PC-9 (cell line): Measurements from ENCODE around the gene MAGEA2. TPM values are rescaled to one million over a fixed set of nuclear protein-coding genes. Genes with fewer than 3 reads are reported as not detected.
"Not testable (repeated sequence)": the region's sequence is repeated elsewhere in the genome, so short reads cannot be mapped to it uniquely, and the experiment has no call there.

Experiments
- Bru-seq: library from RNA; stranded (reverse); fragments of 400-500 nt; gene quantifications from one replicate; lab custom pipeline; 2021; lab: Mats Ljungman, UMichigan
- BruChase-seq, 2 experiments: library from RNA; stranded (reverse); fragments of 400-500 nt; gene quantifications; one replicate each; lab custom pipeline; 2021; lab: Mats Ljungman, UMichigan
- BruUV-seq: library from RNA; stranded (reverse); fragments of 400-500 nt; replicated peaks from 2 replicates; lab custom pipeline; 2021; lab: Mats Ljungman, UMichigan
- CTCF ChIA-PET: fragments of 300-600 bp; sonication (Branson Sonifier 250); formaldehyde crosslinking; loops from one replicate; lab custom pipeline; 2022; ENCODE audit warnings: antibody characterized with exemption; lab: Charles Lee
- POLR2A ChIA-PET: fragments of 300-600 bp; sonication (Branson Sonifier 250); formaldehyde crosslinking; loops from one replicate; lab custom pipeline; 2022; ENCODE audit warnings: antibody characterized with exemption; ENCODE audit not compliant: unreplicated experiment; lab: Charles Lee
- DNase-seq, 2 experiments: peaks; one replicate each; pipeline versions ENCODE4 v3.0.0 to v3.0.0-alpha.2; 2015 to 2022; ENCODE audit warnings: mixed read lengths in 1 of 2
- H2AFZ ChIP-seq: fragments of 200-600 bp; sonication (generic); 2 replicates; pipeline ENCODE4 v1.8.1; 2017; ENCODE audit warnings: antibody characterized with exemption
- H3F3A ChIP-seq: fragments of 200-600 bp; sonication (generic); 2 replicates; pipeline ENCODE4 v1.8.1; 2017; ENCODE audit warnings: antibody characterized with exemption, mild to moderate bottlenecking, low read depth; ENCODE audit not compliant: insufficient read depth
- H3K27ac ChIP-seq: fragments of 200-600 bp; sonication (generic); 2 replicates; pipeline ENCODE4 v1.6.1; 2016; ENCODE audit warnings: mixed run types
- H3K27me3 ChIP-seq: fragments of 200-600 bp; sonication (generic); 2 replicates; pipeline ENCODE4 v1.6.1; 2016; ENCODE audit warnings: low read depth, mixed run types; ENCODE audit not compliant: insufficient read depth
- H3K36me3 ChIP-seq: fragments of 200-600 bp; sonication (generic); 2 replicates; pipeline ENCODE4 v1.6.1; 2016; ENCODE audit warnings: low read depth, mixed run types
- H3K4me1 ChIP-seq: fragments of 200-600 bp; sonication (generic); replicated peaks from 2 replicates; pipeline ENCODE4 v1.6.1; 2016; ENCODE audit warnings: mixed run types; ENCODE audit not compliant: insufficient read depth
- H3K4me2 ChIP-seq: fragments of 200-600 bp; sonication (generic); 2 replicates; pipeline ENCODE4 v1.6.1; 2017; ENCODE audit warnings: mixed run types
- H3K4me3 ChIP-seq: fragments of 200-600 bp; sonication (generic); 2 replicates; pipeline ENCODE4 v1.6.1; 2016; ENCODE audit warnings: mixed run types
- H3K79me2 ChIP-seq: fragments of 200-600 bp; sonication (generic); 2 replicates; pipeline ENCODE4 v1.6.1; 2017; ENCODE audit warnings: low read depth, mixed run types
- H3K9me2 ChIP-seq: fragments of 200-600 bp; sonication (generic); 2 replicates; pipeline ENCODE4 v1.8.1; 2017; ENCODE audit warnings: mild to moderate bottlenecking; ENCODE audit not compliant: insufficient read depth
- H3K9me3 ChIP-seq: fragments of 200-600 bp; sonication (generic); 2 replicates; pipeline ENCODE4 v1.8.1; 2016; ENCODE audit warnings: low read depth; ENCODE audit not compliant: insufficient read depth
- H4K20me1 ChIP-seq: fragments of 200-600 bp; sonication (generic); 2 replicates; pipeline ENCODE4 v1.8.1; 2017; ENCODE audit not compliant: insufficient read depth
- CTCF ChIP-seq: fragments of 200-600 bp; sonication (generic); conservative IDR thresholded peaks from 2 replicates; pipeline ENCODE4 v1.6.1; 2017; ENCODE audit warnings: mixed run types, antibody characterized with exemption, mild to moderate bottlenecking, moderate library complexity
- EZH2 ChIP-seq: fragments of 200-600 bp; sonication (generic); IDR thresholded peaks from 2 replicates; pipeline ENCODE4 v1.8.0; 2017; ENCODE audit warnings: antibody characterized with exemption, low read depth
- intact Hi-C: fragments of 100-400 bp; cut with micrococcal nuclease; formaldehyde crosslinking; loops from one replicate; pipeline ENCODE4 v1.10.0; 2022; ENCODE audit not compliant: unreplicated experiment
- long read RNA-seq: library from polyadenylated mRNA; stranded (forward); transcript quantifications from one replicate; pipeline ENCODE4 v2.0.0, GENCODE V29; 2022
- total RNA-seq: library from RNA; stranded (reverse); gene quantifications from 2 replicates; pipeline ENCODE4 v1.2.3, GENCODE V29; 2021

MAGEA2 gene, protein sequence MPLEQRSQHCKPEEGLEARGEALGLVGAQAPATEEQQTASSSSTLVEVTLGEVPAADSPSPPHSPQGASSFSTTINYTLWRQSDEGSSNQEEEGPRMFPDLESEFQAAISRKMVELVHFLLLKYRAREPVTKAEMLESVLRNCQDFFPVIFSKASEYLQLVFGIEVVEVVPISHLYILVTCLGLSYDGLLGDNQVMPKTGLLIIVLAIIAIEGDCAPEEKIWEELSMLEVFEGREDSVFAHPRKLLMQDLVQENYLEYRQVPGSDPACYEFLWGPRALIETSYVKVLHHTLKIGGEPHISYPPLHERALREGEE
- total RNA-seq (16.2 and 18.7 TPM in 2 replicates), Bru-seq, nascent RNA (percentile 11 among the genes with signal in this experiment), BruChase-seq, experiment 1, labeled RNA remaining after a 2-hour chase (percentile 28 among the genes with signal in this experiment), BruChase-seq, experiment 2, labeled RNA remaining after a 6-hour chase (percentile 34 among the genes with signal in this experiment)
- long read RNA-seq, transcript MAGEA2-201 (4 exons, 1,830 nt), result major isoform, 10 of 45 reads
- long read RNA-seq, transcript MAGEA2-209 (6 exons, 2,025 nt), result minor isoform, 5 of 45 reads
- long read RNA-seq, partial matches to known transcripts, result 2 of 45 reads
- long read RNA-seq, other reads (novel, unspliced or antisense), result 18 of 45 reads

- BruUV-seq, H3K79me2 ChIP-seq, H3F3A ChIP-seq, H3K9me3 ChIP-seq, H3K4me1 ChIP-seq, CTCF ChIA-PET, H4K20me1 ChIP-seq, H3K27me3 ChIP-seq, H2AFZ ChIP-seq, intact Hi-C loops, H3K36me3 ChIP-seq, DNase-seq, H3K4me3 ChIP-seq, H3K9me2 ChIP-seq, POLR2A ChIA-PET, H3K27ac ChIP-seq, H3K4me2 ChIP-seq: not testable (repeated sequence)
Measured at GRCh38 chrX:152753686-152754650, at the start of gene MAGEA2. MAGEA2 (minus strand) TSS chrX:152753842; CDS start chrX:152751363, 2,479 bp downstream.

DNA sequence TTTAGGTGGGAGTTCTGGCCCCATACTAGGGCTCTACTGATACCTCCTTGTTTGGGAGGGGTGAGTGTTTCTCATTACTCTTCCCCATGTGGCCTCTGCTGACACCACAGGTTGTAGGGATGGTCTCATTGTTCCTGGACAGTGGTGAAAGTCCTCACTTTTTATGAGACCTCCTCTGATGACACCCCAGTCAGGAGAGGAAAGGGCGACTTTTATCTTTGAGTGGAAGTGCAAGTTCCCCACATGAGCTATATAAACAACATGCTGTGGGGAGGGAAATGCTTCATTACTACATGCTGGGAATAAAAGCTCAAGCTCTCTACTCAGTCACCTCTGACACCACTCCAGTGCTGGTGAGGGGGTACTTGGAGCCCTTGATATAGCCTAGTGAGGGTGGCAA, 45.3 kb upstream of the MAGEA2 start:
- H3K27me3 ChIP-seq, result no peaks in the 10 kb centered on the region
- BruUV-seq, result no TSS peak
- H3F3A ChIP-seq, result no peaks in the 10 kb centered on the region
- POLR2A ChIA-PET, result no interaction called here
- intact Hi-C loops, result no loop called here
- H3K4me2 ChIP-seq, result no peak overlapping the region
- no peaks in the 10 kb centered on the region for H4K20me1 ChIP-seq
- H3K27ac ChIP-seq, result no peak overlapping the region
- H3K79me2 ChIP-seq, result no peaks in the 10 kb centered on the region
- H3K4me3 ChIP-seq, result no peak overlapping the region
- no peak for TF ChIP-seq EZH2
- TF ChIP-seq CTCF, result no peak
- H3K9me2 ChIP-seq, result no peaks in the 10 kb centered on the region; the same call in 1 of the 2 replicates
- CTCF ChIA-PET, result no interaction called here
- peaks cover 7% of the 10 kb centered on the region; the same call in 1 of the 2 replicates for H3K36me3 ChIP-seq
- H2AFZ ChIP-seq, result no peak overlapping the region
- H3K4me1 ChIP-seq, result no peaks in the 10 kb centered on the region
- no peak for DNase-seq
- no peaks in the 10 kb centered on the region for H3K9me3 ChIP-seq

- H3K4me3 ChIP-seq, H3K27me3 ChIP-seq, H3K9me3 ChIP-seq, CTCF ChIA-PET, H4K20me1 ChIP-seq, H2AFZ ChIP-seq, H3K27ac ChIP-seq, H3K79me2 ChIP-seq, BruUV-seq, H3K4me2 ChIP-seq, intact Hi-C loops, H3K4me1 ChIP-seq, POLR2A ChIA-PET, H3K36me3 ChIP-seq, H3K9me2 ChIP-seq, H3F3A ChIP-seq, DNase-seq: not testable (repeated sequence)
Measured at GRCh38 chrX:152787062-152787461, 33.4 kb upstream of the MAGEA2 start.

GRCh38 chrX:152769549-152770289, 16.1 kb upstream of the MAGEA2 start, which contains the start of gene MAGEA6:
MAGEA6 (minus strand) TSS chrX:152769689; CDS start chrX:152767650, 2,039 bp downstream.
- Histone ChIP-seq H3K4me3 (peak within 1 kb of the TSS; percentile 45; the same call in 1 of the 2 replicates), H3K4me2 (peak within 1 kb of the TSS; percentile 67)
- H4K20me1 ChIP-seq, POLR2A ChIA-PET, BruUV-seq, H3K9me3 ChIP-seq, intact Hi-C loops, H3K9me2 ChIP-seq, H3K27ac ChIP-seq, H3K79me2 ChIP-seq, H3K4me1 ChIP-seq, CTCF ChIA-PET, H3F3A ChIP-seq, H3K27me3 ChIP-seq, H3K36me3 ChIP-seq, H2AFZ ChIP-seq, DNase-seq: not testable (repeated sequence)

DNA sequence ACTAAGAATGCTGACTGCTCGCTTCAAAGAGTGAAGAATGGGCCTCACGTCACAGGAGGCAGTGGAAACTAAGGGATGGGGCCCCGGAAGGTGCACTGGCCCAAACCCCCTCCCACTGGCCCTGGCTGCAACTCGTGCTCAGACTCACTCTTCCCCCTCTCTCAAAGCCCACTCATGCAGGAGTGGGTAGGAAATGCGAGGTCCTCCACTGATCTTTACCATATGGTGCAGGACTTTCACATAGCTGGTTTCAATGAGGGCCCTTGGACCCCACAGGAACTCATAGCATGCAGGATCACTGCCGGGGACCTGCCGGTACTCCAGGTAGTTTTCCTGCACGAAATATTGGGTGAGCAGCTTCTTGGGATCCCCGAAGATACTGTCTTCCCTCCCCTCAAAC, 12.9 kb upstream of the MAGEA2 start:
- H3K9me2 ChIP-seq, H3K36me3 ChIP-seq, H3K27ac ChIP-seq, POLR2A ChIA-PET, H3K4me2 ChIP-seq, H3K9me3 ChIP-seq, H3K27me3 ChIP-seq, H3K79me2 ChIP-seq, H3K4me1 ChIP-seq, H4K20me1 ChIP-seq, intact Hi-C loops, H2AFZ ChIP-seq, H3K4me3 ChIP-seq, H3F3A ChIP-seq: not testable (repeated sequence)
- peak in 1 of 2 experiments; percentile 20 for DNase-seq
- CTCF ChIA-PET, result interaction anchor here (0.6 kb wide), 1 partner anchor 113 kb away, joined by 3 read pairs; no protein-coding TSS in a partner anchor
- BruUV-seq, result TSS peak; percentile 64
